Activated T-helper 2 cell treated with anti-CD3 and anti-CD28 coated beads, Interferon-gamma antibody, Interleukin-2, Interleukin-4, amounts not matched to agents 10 μg/mL and 5 μg/mL and 100 μg/mL, durations not matched to agents 14 hours and 24 hours and 36 hours (primary cell): Measurements from ENCODE around the gene STRA8. TPM values are rescaled to one million over a fixed set of nuclear protein-coding genes. Genes with fewer than 3 reads are reported as not detected.
"Not testable (repeated sequence)": the region's sequence is repeated elsewhere in the genome, so short reads cannot be mapped to it uniquely, and the experiment has no call there.

Experiments
- DNase-seq: peaks from one replicate; pipeline ENCODE4 v3.0.0; 2021; ENCODE audit warnings: low spot score
- H3K27ac Mint-ChIP-seq: one replicate; pipeline ENCODE4 v1.8.0; 2021; ENCODE audit warnings: mixed read lengths
- H3K27me3 Mint-ChIP-seq: one replicate; pipeline ENCODE4 v1.8.0; 2021; ENCODE audit warnings: low read depth, mixed read lengths
- H3K36me3 Mint-ChIP-seq: one replicate; pipeline ENCODE4 v1.8.0; 2021; ENCODE audit warnings: low read depth, mixed read lengths
- H3K4me1 Mint-ChIP-seq: one replicate; pipeline ENCODE4 v1.8.0; 2021; ENCODE audit warnings: low read depth, mixed read lengths
- H3K4me3 Mint-ChIP-seq: one replicate; pipeline ENCODE4 v1.8.0; 2021; ENCODE audit warnings: low read depth, mild to moderate bottlenecking, moderate library complexity, mixed read lengths
- H3K9me3 Mint-ChIP-seq: one replicate; pipeline ENCODE4 v1.8.0; 2021; ENCODE audit warnings: mixed read lengths
- intact Hi-C: fragments of 100-400 bp; cut with micrococcal nuclease; formaldehyde crosslinking; loops from one replicate; pipeline ENCODE4 v1.15.1; 2023
- total RNA-seq: library from RNA; stranded (reverse); gene quantifications from 2 replicates; pipeline ENCODE4 v1.2.3, GENCODE V29; 2022

The STRA8 gene
- total RNA-seq, 1 donor from 2014 or later, result not detected

- Mint-ChIP-seq H3K9me3 (no peaks in the 10 kb centered on the region), H3K4me3 (no peak overlapping the region), H3K27me3 (no peaks in the 10 kb centered on the region), H3K27ac (no peak overlapping the region), H3K4me1 (peaks cover 41% of the 10 kb centered on the region), H3K36me3 (peaks cover 21% of the 10 kb centered on the region)
- intact Hi-C loops, result no loop called here
- DNase-seq, result no peak
Observed at GRCh38 chr7:135208102-135208793, 25.4 kb upstream of the STRA8 start.

DNA sequence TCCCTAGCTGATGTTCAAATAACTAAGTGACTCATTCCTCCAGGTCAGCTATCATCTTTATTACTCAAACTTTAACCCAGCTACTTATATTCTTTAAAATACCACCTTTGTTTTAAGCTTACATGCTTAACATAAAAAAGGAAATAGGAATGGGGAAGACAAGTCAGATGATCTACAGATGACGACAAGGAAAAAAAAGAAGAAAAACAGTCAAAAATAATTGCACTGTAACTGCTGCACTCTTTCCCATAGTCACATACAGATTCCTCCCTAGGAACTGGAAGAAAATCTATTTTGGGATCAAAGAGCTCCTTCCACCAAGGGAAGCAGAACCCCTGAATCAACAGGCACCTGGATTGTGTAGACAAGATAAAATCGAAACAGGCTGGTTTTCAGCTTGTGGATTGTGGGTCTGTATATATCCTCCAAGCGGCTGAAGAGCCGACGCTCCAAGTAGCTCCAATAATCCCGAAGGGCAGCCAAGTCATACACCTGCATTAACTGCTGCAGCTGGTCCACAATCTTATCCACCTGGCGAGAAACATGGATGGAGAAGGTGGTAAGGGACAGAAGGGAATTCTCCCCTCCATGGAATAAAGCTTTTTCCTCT is 24.3 kb upstream of the STRA8 start:
- Mint-ChIP-seq H3K27ac (no peak overlapping the region), H3K4me3 (peak overlapping the region; percentile 10), H3K36me3 (peaks cover 11% of the 10 kb centered on the region), H3K27me3 (no peaks in the 10 kb centered on the region), H3K9me3 (no peaks in the 10 kb centered on the region), H3K4me1 (peaks cover 34% of the 10 kb centered on the region)
- intact Hi-C loops, result no loop called here
- DNase-seq, result no peak

- Mint-ChIP-seq H3K36me3 (peaks cover 7% of the 10 kb centered on the region), H3K9me3 (no peaks in the 10 kb centered on the region), H3K27me3 (no peaks in the 10 kb centered on the region), H3K4me1 (peaks cover 34% of the 10 kb centered on the region), H3K27ac (peak overlapping the region; percentile 96), H3K4me3 (peak overlapping the region; percentile 95)
- peak; percentile 14 for DNase-seq
- intact Hi-C loops, result loop anchor here (1.0 to 5.0 kb wide), 5 partner anchors 40 to 766 kb away; partner anchors contain the start of genes AGBL3, CNOT4, CYREN and MTPN
Observed at GRCh38 chr7:135210888-135211178, 22.8 kb upstream of the STRA8 start.

GRCh38 chr7:135211179-135211945 is 22.3 kb upstream of the STRA8 start, which contains the start of gene WDR91:
Gene WDR91 (minus strand): TSS chr7:135211526. CDS start chr7:135211502, 24 bp downstream.
- H3K36me3 Mint-ChIP-seq, result peaks cover 5% of the 10 kb centered on the region
- intact Hi-C loops, result loop anchor here (1.0 to 5.0 kb wide), 5 partner anchors 41 to 766 kb away; partner anchors contain the start of genes AGBL3, CNOT4, CYREN and MTPN

DNA sequence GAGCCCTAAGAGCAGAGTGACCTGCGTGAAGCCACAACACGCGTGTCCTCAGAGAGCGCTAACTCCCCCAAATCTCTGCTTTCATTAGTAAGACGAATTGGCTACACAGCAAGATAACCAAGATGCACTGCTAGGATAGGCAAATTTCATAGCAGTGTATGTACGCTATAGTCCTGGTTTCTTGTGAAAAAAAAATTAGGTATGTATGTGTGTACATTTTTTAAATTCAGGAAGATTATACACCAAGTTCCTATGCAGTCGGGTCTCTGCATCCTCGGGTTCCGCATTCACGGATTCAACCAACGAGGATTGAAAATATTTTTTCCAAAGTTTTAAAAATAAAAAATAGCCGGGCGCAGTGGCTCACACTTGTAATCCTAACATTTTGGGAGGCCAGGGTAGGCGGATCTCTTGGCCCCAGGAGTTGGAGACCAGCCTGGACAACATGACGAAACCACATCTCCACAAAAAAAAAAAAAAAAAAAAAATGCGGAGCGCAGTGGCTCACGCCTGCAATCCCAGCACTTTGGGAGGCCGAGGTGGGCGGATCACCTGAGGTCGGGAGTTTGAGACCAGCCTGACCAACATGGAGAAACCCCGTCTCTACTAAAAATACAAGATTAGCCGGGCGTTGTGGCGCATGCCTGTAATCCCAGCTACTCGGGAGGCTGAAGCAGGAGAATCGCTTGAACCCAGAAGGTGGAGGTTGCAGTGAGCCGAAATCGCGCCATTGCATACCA is 21.5 kb upstream of the STRA8 start:
- H3K9me3 Mint-ChIP-seq, H3K27me3 Mint-ChIP-seq, DNase-seq, H3K36me3 Mint-ChIP-seq: not testable (repeated sequence)
- Mint-ChIP-seq H3K4me3 (peak overlapping the region; percentile 95), H3K4me1 (peaks cover 28% of the 10 kb centered on the region), H3K27ac (peak overlapping the region; percentile 76)
- intact Hi-C loops, result loop anchor here (1.0 to 5.0 kb wide), 5 partner anchors 41 to 765 kb away; partner anchors contain the start of genes AGBL3, CNOT4, CYREN and MTPN

More at GRCh38 chr7:135211179-135211945, 22.3 kb upstream of the STRA8 start, which contains the start of gene WDR91:
- Mint-ChIP-seq H3K4me3 (peak within 1 kb of the TSS; percentile 95), H3K4me1 (peaks cover 32% of the 10 kb centered on the region), H3K27me3 (no peaks in the 10 kb centered on the region), H3K27ac (peak within 1 kb of the TSS; percentile 96), H3K9me3 (no peaks in the 10 kb centered on the region)
- peak; percentile 86 for DNase-seq

GRCh38 chr7:135213831-135214230 is 19.8 kb upstream of the STRA8 start:
- H3K4me3 Mint-ChIP-seq, result no peak overlapping the region
- intact Hi-C loops, result loop anchor here (5.0 kb wide), 2 partner anchors 227 to 763 kb away; partner anchors contain the start of genes AGBL3 and MTPN

GRCh38 chr7:135215180-135215579 is 18.5 kb upstream of the STRA8 start:
- peaks cover 10% of the 10 kb centered on the region for H3K4me1 Mint-ChIP-seq
- intact Hi-C loops, result no loop called here
- no peaks in the 10 kb centered on the region for H3K9me3 Mint-ChIP-seq
- H3K4me3 Mint-ChIP-seq, result no peak overlapping the region
- H3K27me3 Mint-ChIP-seq, result peaks cover 6% of the 10 kb centered on the region
- no peak overlapping the region for H3K27ac Mint-ChIP-seq
- no peak for DNase-seq
- H3K36me3 Mint-ChIP-seq, result no peaks in the 10 kb centered on the region

More at GRCh38 chr7:135213831-135214230, 19.8 kb upstream of the STRA8 start:
- Mint-ChIP-seq H3K27ac (no peak overlapping the region), H3K9me3 (no peaks in the 10 kb centered on the region), H3K27me3 (peaks cover 2% of the 10 kb centered on the region), H3K4me1 (peaks cover 16% of the 10 kb centered on the region), H3K36me3 (no peaks in the 10 kb centered on the region)
- DNase-seq, result no peak

GRCh38 chr7:135215698-135216097 is 17.9 kb upstream of the STRA8 start:
- no peak for DNase-seq
- Mint-ChIP-seq H3K9me3 (peaks cover 4% of the 10 kb centered on the region), H3K4me1 (peaks cover 6% of the 10 kb centered on the region), H3K27me3 (peaks cover 6% of the 10 kb centered on the region), H3K27ac (no peak overlapping the region), H3K4me3 (no peak overlapping the region), H3K36me3 (no peaks in the 10 kb centered on the region)
- intact Hi-C loops, result no loop called here

DNA sequence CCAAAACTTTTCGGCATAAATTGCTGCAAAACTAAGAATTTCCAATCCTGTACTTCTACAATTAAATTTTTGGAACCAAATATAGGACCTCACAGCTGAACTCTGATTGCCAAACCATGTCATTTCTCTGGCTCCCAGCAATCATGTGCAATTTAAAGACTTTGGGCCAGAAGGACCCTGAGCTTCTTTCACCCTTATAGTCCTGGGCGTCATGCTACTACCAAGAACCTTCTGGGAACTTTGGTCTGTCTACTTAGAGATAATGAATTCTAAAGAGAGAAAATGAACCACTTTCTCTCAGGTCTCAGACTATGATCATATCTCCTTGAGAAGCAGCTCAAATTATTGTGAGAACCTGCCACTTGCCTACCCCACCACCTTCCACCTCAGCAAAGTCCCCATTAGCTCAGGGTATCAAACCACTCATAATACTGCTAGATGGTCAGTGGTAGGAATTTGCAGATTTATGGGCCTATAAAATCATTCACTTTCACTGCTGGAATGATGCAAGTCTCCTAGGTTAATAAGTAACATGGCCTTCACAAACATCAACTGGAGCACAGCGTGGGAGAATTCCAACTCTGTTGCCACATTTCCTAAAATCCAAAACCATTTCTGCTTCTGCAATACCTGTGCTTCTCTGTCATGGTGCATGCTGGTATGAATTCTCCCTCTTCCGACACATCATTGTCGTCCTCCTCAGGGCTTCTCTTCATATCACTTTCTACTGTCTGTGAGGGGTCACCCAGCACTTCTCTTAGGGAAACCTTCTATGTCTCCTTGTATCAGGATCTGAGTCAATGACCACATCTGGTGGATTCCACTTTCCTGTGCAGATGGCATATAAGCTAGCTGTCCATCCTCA is 15.8 kb upstream of the STRA8 start:
- peaks cover 6% of the 10 kb centered on the region for H3K27me3 Mint-ChIP-seq

GRCh38 chr7:135224027-135224426 is 9.6 kb upstream of the STRA8 start:
- no peak for DNase-seq
- no peak overlapping the region for H3K4me3 Mint-ChIP-seq
- peaks cover 4% of the 10 kb centered on the region for H3K27me3 Mint-ChIP-seq
- peaks cover 23% of the 10 kb centered on the region for H3K4me1 Mint-ChIP-seq
- intact Hi-C loops, result no loop called here
- peak overlapping the region; percentile 4 for H3K27ac Mint-ChIP-seq
- peaks cover 30% of the 10 kb centered on the region for H3K9me3 Mint-ChIP-seq
- no peaks in the 10 kb centered on the region for H3K36me3 Mint-ChIP-seq

More for the DNA sequence above, 15.8 kb upstream of the STRA8 start:
- Mint-ChIP-seq H3K4me1 (peaks cover 4% of the 10 kb centered on the region), H3K36me3 (no peaks in the 10 kb centered on the region), H3K9me3 (peaks cover 15% of the 10 kb centered on the region), H3K27ac (no peak overlapping the region), H3K4me3 (no peak overlapping the region)
- no peak for DNase-seq
- intact Hi-C loops, result no loop called here

DNA sequence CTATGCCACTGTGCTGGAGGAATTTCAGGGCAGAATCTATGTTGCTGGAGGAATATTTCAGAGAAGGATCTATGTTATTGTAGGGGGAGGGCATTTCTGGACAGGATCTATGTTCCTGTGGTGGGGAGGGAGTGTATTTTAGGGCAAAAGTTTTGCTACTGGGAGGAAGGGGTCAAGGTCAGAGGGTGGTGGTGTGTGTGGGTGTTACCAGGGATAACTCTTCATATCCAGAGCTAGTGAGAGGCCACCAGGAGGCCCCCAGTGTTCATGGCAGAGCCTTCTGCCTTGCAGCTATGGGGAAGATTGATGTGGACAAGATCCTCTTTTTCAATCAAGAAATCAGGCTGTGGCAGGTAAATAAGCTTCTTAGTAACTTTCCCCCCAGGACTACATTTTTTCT is 2.0 kb upstream of the STRA8 start:
- no peak for DNase-seq
- no peaks in the 10 kb centered on the region for H3K36me3 Mint-ChIP-seq
- peaks cover 6% of the 10 kb centered on the region for H3K4me1 Mint-ChIP-seq
- H3K4me3 Mint-ChIP-seq, result no peak overlapping the region
- H3K9me3 Mint-ChIP-seq, result peaks cover under 1% of the 10 kb centered on the region
- H3K27ac Mint-ChIP-seq, result no peak overlapping the region
- H3K27me3 Mint-ChIP-seq, result no peaks in the 10 kb centered on the region
- intact Hi-C loops, result no loop called here
